Activated naive CD8-positive, alpha-beta T cell (primary cell): ENCODE results near the gene PDS5A.

Source experiments
- H3K27ac Mint-ChIP-seq: one replicate; pipeline ENCODE4 v1.8.0; 2021; ENCODE audit warnings: mixed read lengths
- H3K27me3 Mint-ChIP-seq: one replicate; pipeline ENCODE4 v1.8.0; 2021; ENCODE audit warnings: mixed read lengths
- H3K36me3 Mint-ChIP-seq: one replicate; pipeline ENCODE4 v1.8.0; 2021; ENCODE audit warnings: mixed read lengths
- H3K4me1 Mint-ChIP-seq: one replicate; pipeline ENCODE4 v1.8.0; 2021; ENCODE audit warnings: low read depth, mixed read lengths
- H3K4me3 Mint-ChIP-seq: one replicate; pipeline ENCODE4 v1.8.0; 2021; ENCODE audit warnings: mild to moderate bottlenecking, mixed read lengths
- H3K9me3 Mint-ChIP-seq: one replicate; pipeline ENCODE4 v1.8.0; 2021; ENCODE audit warnings: low read depth, mixed read lengths

PDS5A gene

DNA sequence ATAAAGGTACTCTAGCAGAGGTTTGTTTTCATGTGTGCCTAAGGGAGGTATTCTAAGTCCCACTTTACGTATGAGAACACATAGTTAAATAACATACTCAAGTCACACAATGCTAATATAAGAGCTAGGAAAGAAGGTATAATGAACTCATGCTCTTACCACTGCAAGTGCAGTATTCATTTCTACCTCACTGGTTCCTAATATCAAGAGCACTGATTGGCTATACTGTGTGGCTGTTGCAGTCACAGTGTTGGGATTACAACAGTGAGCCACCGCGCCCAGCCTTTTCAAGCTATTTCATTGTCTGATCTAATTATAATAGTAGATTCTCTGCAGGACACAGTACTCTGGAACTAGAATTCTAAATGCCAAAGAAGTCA, 84.0 kb downstream of the PDS5A start:
- no peaks in the 10 kb centered on the region for H3K4me1 Mint-ChIP-seq
- H3K36me3 Mint-ChIP-seq = peaks cover 10% of the 10 kb centered on the region
- H3K27ac Mint-ChIP-seq = no peak overlapping the region
- H3K4me3 Mint-ChIP-seq = no peak overlapping the region
- H3K9me3 Mint-ChIP-seq = no peaks in the 10 kb centered on the region
- no peaks in the 10 kb centered on the region for H3K27me3 Mint-ChIP-seq

- H3K27ac Mint-ChIP-seq = no peak overlapping the region
- no peak overlapping the region for H3K4me3 Mint-ChIP-seq
- H3K9me3 Mint-ChIP-seq = no peaks in the 10 kb centered on the region
- H3K27me3 Mint-ChIP-seq = no peaks in the 10 kb centered on the region
- peaks cover 14% of the 10 kb centered on the region for H3K36me3 Mint-ChIP-seq
- H3K4me1 Mint-ChIP-seq = no peaks in the 10 kb centered on the region
Observed at GRCh38 chr4:39892988-39893692, 84.6 kb downstream of the PDS5A start.

GRCh38 chr4:39889226-39889625, 88.5 kb downstream of the PDS5A start:
- Mint-ChIP-seq H3K9me3 (no peaks in the 10 kb centered on the region), H3K27ac (peak overlapping the region; percentile 22), H3K27me3 (no peaks in the 10 kb centered on the region), H3K4me1 (no peaks in the 10 kb centered on the region), H3K4me3 (no peak overlapping the region), H3K36me3 (peaks cover 25% of the 10 kb centered on the region)

- Mint-ChIP-seq H3K4me3 (no peak overlapping the region), H3K27ac (no peak overlapping the region), H3K27me3 (no peaks in the 10 kb centered on the region), H3K9me3 (no peaks in the 10 kb centered on the region), H3K36me3 (peaks cover 25% of the 10 kb centered on the region), H3K4me1 (no peaks in the 10 kb centered on the region)
Observed at GRCh38 chr4:39888541-39888940, 89.2 kb downstream of the PDS5A start.

DNA sequence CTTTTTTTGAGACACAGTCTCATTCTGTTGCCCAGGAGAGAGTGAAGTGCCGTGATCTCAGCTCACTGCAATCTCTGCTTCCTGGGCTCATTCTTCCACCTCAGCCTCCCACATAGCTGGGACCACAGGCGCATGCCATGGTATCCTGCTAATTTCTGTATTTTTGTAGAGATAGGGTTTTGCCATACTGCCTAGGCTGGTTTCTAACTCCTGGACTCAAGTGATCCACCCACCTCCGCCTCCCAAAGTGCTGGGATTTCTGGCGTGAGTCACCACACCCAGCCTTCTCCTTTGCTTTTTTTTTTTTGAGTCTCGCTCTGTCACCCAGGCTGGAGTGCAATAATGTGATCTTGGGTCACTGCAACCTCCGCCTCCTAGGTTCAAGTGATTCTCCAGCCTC, 94.1 kb downstream of the PDS5A start:
- H3K36me3 Mint-ChIP-seq = peaks cover 20% of the 10 kb centered on the region

GRCh38 chr4:39881789-39882188, 95.9 kb downstream of the PDS5A start:
- Mint-ChIP-seq H3K4me1 (peaks cover 5% of the 10 kb centered on the region), H3K27me3 (no peaks in the 10 kb centered on the region), H3K27ac (peak overlapping the region; percentile 72), H3K4me3 (no peak overlapping the region), H3K9me3 (no peaks in the 10 kb centered on the region), H3K36me3 (peaks cover 11% of the 10 kb centered on the region)

More for the DNA sequence above, 94.1 kb downstream of the PDS5A start:
- H3K27ac Mint-ChIP-seq = no peak overlapping the region
- H3K4me1 Mint-ChIP-seq = peaks cover 5% of the 10 kb centered on the region
- H3K4me3 Mint-ChIP-seq = no peak overlapping the region
- H3K9me3 Mint-ChIP-seq = no peaks in the 10 kb centered on the region
- H3K27me3 Mint-ChIP-seq = no peaks in the 10 kb centered on the region

DNA sequence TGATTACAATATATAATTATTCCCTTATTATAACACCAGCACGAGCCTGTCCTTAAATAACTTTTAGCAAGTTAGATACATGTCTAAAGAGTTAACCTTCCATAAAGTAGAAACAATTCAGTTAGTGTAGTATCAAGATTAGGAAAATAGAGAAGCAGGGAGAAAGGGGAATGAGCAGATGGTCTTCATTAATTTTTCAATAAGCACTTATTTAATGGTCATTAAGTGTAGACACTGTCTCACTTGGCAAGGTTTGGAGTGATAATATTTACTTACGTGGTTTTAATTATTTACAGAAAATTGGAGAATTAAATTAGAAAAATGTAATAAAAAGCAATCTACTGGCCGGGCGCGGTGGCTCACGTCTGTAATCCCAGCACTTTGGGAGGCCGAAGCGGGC, 99.7 kb downstream of the PDS5A start:
- no peak overlapping the region for H3K4me3 Mint-ChIP-seq

GRCh38 chr4:39873823-39874222, 103.9 kb downstream of the PDS5A start:
- Mint-ChIP-seq H3K4me1 (peaks cover 13% of the 10 kb centered on the region), H3K27me3 (no peaks in the 10 kb centered on the region), H3K36me3 (peaks cover 11% of the 10 kb centered on the region), H3K27ac (peak overlapping the region; percentile 54), H3K9me3 (no peaks in the 10 kb centered on the region), H3K4me3 (no peak overlapping the region)

More for the DNA sequence above, 99.7 kb downstream of the PDS5A start:
- H3K4me1 Mint-ChIP-seq = peaks cover 18% of the 10 kb centered on the region
- no peaks in the 10 kb centered on the region for H3K9me3 Mint-ChIP-seq
- peaks cover 7% of the 10 kb centered on the region for H3K36me3 Mint-ChIP-seq
- H3K27me3 Mint-ChIP-seq = no peaks in the 10 kb centered on the region
- no peak overlapping the region for H3K27ac Mint-ChIP-seq

GRCh38 chr4:39865280-39865679, 112.4 kb downstream of the PDS5A start:
- no peaks in the 10 kb centered on the region for H3K4me1 Mint-ChIP-seq
- no peaks in the 10 kb centered on the region for H3K27me3 Mint-ChIP-seq
- no peak overlapping the region for H3K4me3 Mint-ChIP-seq
- H3K36me3 Mint-ChIP-seq = peaks cover 2% of the 10 kb centered on the region
- H3K27ac Mint-ChIP-seq = no peak overlapping the region
- H3K9me3 Mint-ChIP-seq = no peaks in the 10 kb centered on the region

DNA sequence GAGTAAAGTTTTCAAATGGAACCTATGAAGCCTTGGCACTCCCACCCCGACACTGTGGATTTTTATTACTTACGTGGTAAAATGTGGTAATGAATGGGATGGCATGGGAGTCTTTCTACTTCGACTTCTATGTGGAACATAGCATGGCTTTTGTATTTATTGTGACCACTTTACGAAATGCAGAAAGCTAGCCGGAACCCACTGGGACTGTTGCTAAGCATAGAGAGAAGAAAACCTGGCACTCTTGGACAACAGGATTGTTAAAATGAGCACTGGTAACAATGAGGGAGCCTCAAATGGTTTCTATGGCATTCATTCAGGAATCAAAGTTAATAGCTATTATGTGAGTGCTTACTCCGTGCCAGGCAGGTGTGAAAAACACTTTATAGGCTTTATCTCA, 113.3 kb downstream of the PDS5A start:
- Mint-ChIP-seq H3K27ac (no peak overlapping the region), H3K27me3 (no peaks in the 10 kb centered on the region), H3K4me3 (no peak overlapping the region), H3K36me3 (peaks cover 8% of the 10 kb centered on the region), H3K4me1 (no peaks in the 10 kb centered on the region), H3K9me3 (no peaks in the 10 kb centered on the region)

- Mint-ChIP-seq H3K27ac (no peak overlapping the region), H3K9me3 (peaks cover 4% of the 10 kb centered on the region), H3K4me3 (no peak overlapping the region), H3K36me3 (peaks cover 18% of the 10 kb centered on the region), H3K4me1 (peaks cover 4% of the 10 kb centered on the region), H3K27me3 (no peaks in the 10 kb centered on the region)
Observed at GRCh38 chr4:39860804-39861203, 116.9 kb downstream of the PDS5A start.

GRCh38 chr4:39855909-39856512, 121.7 kb downstream of the PDS5A start:
- Mint-ChIP-seq H3K4me3 (no peak overlapping the region), H3K9me3 (peaks cover 11% of the 10 kb centered on the region), H3K27ac (no peak overlapping the region), H3K27me3 (no peaks in the 10 kb centered on the region), H3K4me1 (peaks cover 13% of the 10 kb centered on the region), H3K36me3 (peaks cover 31% of the 10 kb centered on the region)

- Mint-ChIP-seq H3K27ac (no peak overlapping the region), H3K9me3 (peaks cover 11% of the 10 kb centered on the region), H3K27me3 (no peaks in the 10 kb centered on the region), H3K4me3 (no peak overlapping the region), H3K4me1 (peaks cover 13% of the 10 kb centered on the region), H3K36me3 (peaks cover 22% of the 10 kb centered on the region)
Observed at GRCh38 chr4:39852636-39853035, 125.1 kb downstream of the PDS5A start.

GRCh38 chr4:39850727-39851126, 127.0 kb downstream of the PDS5A start:
- peaks cover 13% of the 10 kb centered on the region for H3K36me3 Mint-ChIP-seq
- H3K4me1 Mint-ChIP-seq = peaks cover 8% of the 10 kb centered on the region
- H3K4me3 Mint-ChIP-seq = no peak overlapping the region
- H3K27ac Mint-ChIP-seq = peak overlapping the region; percentile 58
- peaks cover 6% of the 10 kb centered on the region for H3K9me3 Mint-ChIP-seq
- H3K27me3 Mint-ChIP-seq = no peaks in the 10 kb centered on the region

DNA sequence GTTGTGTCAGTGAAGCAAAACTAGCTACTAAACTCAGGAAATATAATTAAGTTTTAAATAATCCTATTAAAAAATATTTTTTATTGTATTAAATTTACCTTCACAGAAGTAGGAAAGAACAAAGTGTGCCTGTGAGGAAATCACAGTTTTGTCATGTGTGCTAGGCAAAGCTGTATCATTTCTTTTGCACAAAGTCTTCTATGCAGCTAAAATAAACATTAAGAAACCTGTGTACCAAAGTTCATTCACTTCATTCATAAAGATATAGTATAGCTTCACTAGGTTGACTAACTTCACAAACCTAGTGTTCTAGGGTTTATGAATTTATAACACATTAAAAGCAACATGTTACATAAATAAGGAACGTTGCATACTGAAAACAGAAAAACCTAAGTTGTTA, 131.0 kb downstream of the PDS5A start:
- Mint-ChIP-seq H3K27ac (no peak overlapping the region), H3K4me3 (no peak overlapping the region), H3K27me3 (no peaks in the 10 kb centered on the region), H3K9me3 (no peaks in the 10 kb centered on the region), H3K4me1 (no peaks in the 10 kb centered on the region), H3K36me3 (peaks cover 4% of the 10 kb centered on the region)

GRCh38 chr4:39846120-39846519, 131.6 kb downstream of the PDS5A start:
- Mint-ChIP-seq H3K27me3 (no peaks in the 10 kb centered on the region), H3K4me3 (no peak overlapping the region), H3K4me1 (no peaks in the 10 kb centered on the region), H3K27ac (no peak overlapping the region), H3K9me3 (no peaks in the 10 kb centered on the region), H3K36me3 (peaks cover 4% of the 10 kb centered on the region)
